Anterior cingulate cortex (tissue), 58 donors: ENCODE measurements around the gene TPX2.

Experiments
- DNase-seq, 58 donors: peaks; one replicate each; lab custom pipeline; 2025; lab: John Stamatoyannopoulos, UW

The TPX2 gene

GRCh38 chr20:31758521-31758920, 19.4 kb downstream of the TPX2 start:
- DNase-seq = no peak

GRCh38 chr20:31758991-31759390, 19.9 kb downstream of the TPX2 start:
- no peak for DNase-seq

GRCh38 chr20:31759836-31760518, 20.9 kb downstream of the TPX2 start:
- no peak for DNase-seq

- DNase-seq = no peak
Observed at GRCh38 chr20:31760519-31761240, 21.6 kb downstream of the TPX2 start.

- no peak for DNase-seq
Observed at GRCh38 chr20:31764641-31765305, 25.7 kb downstream of the TPX2 start.

- DNase-seq = no peak
Observed at GRCh38 chr20:31767805-31768204, 28.7 kb downstream of the TPX2 start.

GRCh38 chr20:31769681-31770080, 30.6 kb downstream of the TPX2 start:
- no peak for DNase-seq

GRCh38 chr20:31770243-31770642, 31.2 kb downstream of the TPX2 start:
- DNase-seq = no peak

- no peak for DNase-seq
Observed at GRCh38 chr20:31774408-31774807, 35.3 kb downstream of the TPX2 start.

GRCh38 chr20:31780839-31781238, 41.7 kb downstream of the TPX2 start:
- no peak for DNase-seq

- DNase-seq = no peak
Observed at GRCh38 chr20:31781945-31782344, 42.9 kb downstream of the TPX2 start.

- no peak for DNase-seq
Observed at GRCh38 chr20:31784354-31785044, 45.4 kb downstream of the TPX2 start.

GRCh38 chr20:31785089-31785488, 46.0 kb downstream of the TPX2 start:
- no peak for DNase-seq

- DNase-seq = no peak
Observed at GRCh38 chr20:31788578-31788977, 49.5 kb downstream of the TPX2 start.

GRCh38 chr20:31790401-31790800, 51.3 kb downstream of the TPX2 start:
- DNase-seq = no peak

GRCh38 chr20:31797364-31797763, 58.3 kb downstream of the TPX2 start:
- DNase-seq = no peak

- DNase-seq = no peak
Observed at GRCh38 chr20:31801508-31801907, 62.4 kb downstream of the TPX2 start.

GRCh38 chr20:31803552-31804291, 64.6 kb downstream of the TPX2 start:
- no peak for DNase-seq

- DNase-seq = peak in 3 of 58 donors; percentile 11 to 14 (median 13)
Observed at GRCh38 chr20:31806564-31807355, 67.7 kb downstream of the TPX2 start.

- no peak for DNase-seq
Observed at GRCh38 chr20:31808481-31808880, 69.4 kb downstream of the TPX2 start.
